SK-N-SH (cell line): ENCODE data around the gene SHROOM3. TPM values are rescaled to one million over a fixed set of nuclear protein-coding genes. Genes with fewer than 3 reads are reported as not detected.
A peak's percentile ranks its signal among the peaks of the same experiment; 100 is the strongest.

Source experiments
- CTCF ChIA-PET: fragments of 300-600, 350-600 bp; formaldehyde crosslinking; extraction: SDS; loops from one replicate; lab custom pipeline; 2021; lab: Yijun Ruan, JAX
- POLR2A ChIA-PET: fragments of 350-600 bp; sonication (Branson Sonifier 250); formaldehyde crosslinking; extraction: SDS; loops from one replicate; lab custom pipeline; 2020; ENCODE audit warnings: antibody characterized with exemption, inconsistent platforms; lab: Yijun Ruan, JAX
- DNase-seq: peaks from one replicate; pipeline ENCODE4 v3.0.0; 2012
- H2AFZ ChIP-seq: fragments of 200-600 bp; sonication (generic); 2 replicates; pipeline ENCODE4 v1.8.1; 2016; ENCODE audit warnings: antibody characterized with exemption, mild to moderate bottlenecking, low read depth
- H3F3A ChIP-seq: fragments of 200-600 bp; sonication (generic); replicated peaks from 2 replicates; pipeline ENCODE3; 2016; ENCODE audit warnings: antibody characterized with exemption, mild to moderate bottlenecking; ENCODE audit not compliant: insufficient read depth
- H3K27ac ChIP-seq, 2 experiments: fragments of 200-500 bp in 1 of 2; fragments of 200-600 bp in 1 of 2; sonication (Bioruptor generic) in 1 of 2; sonication (generic), shearing (Covaris generic) in 1 of 2; 2 replicates each; pipeline versions ENCODE4 v1.5.1 to v1.6.1; 2014 to 2016; ENCODE audit warnings: low read depth in 2 of 2, inconsistent platforms in 1 of 2, low read length in 1 of 2, mild to moderate bottlenecking in 1 of 2, mixed read lengths in 1 of 2
- H3K27me3 ChIP-seq: fragments of 200-600 bp; sonication (generic), shearing (Covaris generic); 2 replicates; pipeline ENCODE4 v1.6.1; 2016; ENCODE audit warnings: mixed run types; ENCODE audit not compliant: insufficient read depth
- H3K36me3 ChIP-seq, 2 experiments: fragments of 200-500 bp in 1 of 2; fragments of 200-600 bp in 1 of 2; sonication (Bioruptor generic) in 1 of 2; sonication (generic) in 1 of 2; replicated peaks in 1 of 2; 2 replicates each; pipeline versions ENCODE3 to v1.5.1; 2014 to 2016; ENCODE audit warnings: low read length in 1 of 2, mild to moderate bottlenecking in 1 of 2; ENCODE audit not compliant: insufficient read depth in 2 of 2, control insufficient read depth in 1 of 2
- H3K4me1 ChIP-seq, 2 experiments: fragments of 200-500 bp in 1 of 2; fragments of 200-600 bp in 1 of 2; sonication (Bioruptor generic) in 1 of 2; sonication (generic), shearing (Covaris generic) in 1 of 2; 2 replicates each; pipeline versions ENCODE4 v1.5.1 to v1.6.1; 2014 to 2016; ENCODE audit warnings: low read depth in 1 of 2, low read length in 1 of 2, mixed run types in 1 of 2; ENCODE audit not compliant: insufficient read depth in 2 of 2, control insufficient read depth in 1 of 2
- H3K4me2 ChIP-seq: fragments of 200-600 bp; sonication (generic), shearing (Covaris generic); 2 replicates; pipeline ENCODE4 v1.6.1; 2017; ENCODE audit warnings: mixed run types
- H3K4me3 ChIP-seq, 2 experiments: fragments of 200-500 bp in 1 of 2; fragments of 200-600 bp in 1 of 2; sonication (Bioruptor generic) in 1 of 2; sonication (generic), shearing (Covaris generic) in 1 of 2; 2 replicates each; pipeline versions ENCODE4 v1.5.1 to v1.8.1; 2014 to 2016; ENCODE audit warnings: low read depth in 2 of 2, inconsistent platforms in 1 of 2, low read length in 1 of 2, mild to moderate bottlenecking in 1 of 2, mixed read lengths in 1 of 2, moderate library complexity in 1 of 2
- H3K79me2 ChIP-seq: fragments of 200-600 bp; sonication (generic); 2 replicates; pipeline ENCODE4 v1.8.1; 2017; ENCODE audit warnings: mild to moderate bottlenecking; ENCODE audit not compliant: insufficient read depth
- H3K9ac ChIP-seq: fragments of 200-600 bp; sonication (generic); 2 replicates; pipeline ENCODE4 v1.6.1; 2017; ENCODE audit warnings: mixed run types
- H3K9me2 ChIP-seq: fragments of 200-600 bp; sonication (generic); 2 replicates; pipeline ENCODE4 v1.6.1; 2017; ENCODE audit warnings: mixed run types
- H3K9me3 ChIP-seq: fragments of 200-600 bp; sonication (generic); 2 replicates; pipeline ENCODE4 v1.6.1; 2017; ENCODE audit warnings: mixed run types, mild to moderate bottlenecking, moderate library complexity
- H4K20me1 ChIP-seq: fragments of 200-600 bp; sonication (generic); 2 replicates; pipeline ENCODE4 v1.6.1; 2017; ENCODE audit warnings: mild to moderate bottlenecking, mixed run types; ENCODE audit not compliant: insufficient read depth
- CHD2 ChIP-seq: fragments of 150-350 bp; IDR thresholded peaks from 2 replicates; pipeline ENCODE4 v1.6.1; 2018; ENCODE audit warnings: low read length; ENCODE audit not compliant: partially characterized antibody
- ELF1 ChIP-seq: IDR thresholded peaks from 2 replicates; pipeline ENCODE4 v1.4.0; 2012
- EP300 ChIP-seq, 2 experiments: IDR thresholded peaks; 2 replicates each; pipeline versions ENCODE4 v1.4.0 to v1.6.1; 2012; ENCODE audit warnings: borderline replicate concordance in 1 of 2, low read depth in 1 of 2, low read length in 1 of 2
- EZH2phosphoT487 ChIP-seq: fragments of 200-600 bp; sonication (generic); IDR thresholded peaks from 2 replicates; pipeline ENCODE4 v1.6.1; 2017; ENCODE audit warnings: low read depth, mixed run types, mild to moderate bottlenecking, antibody characterized with exemption, moderate library complexity, borderline replicate concordance
- FOSL2 ChIP-seq: IDR thresholded peaks from 2 replicates; pipeline ENCODE4 v1.4.0; 2012; ENCODE audit warnings: low read depth, mild to moderate bottlenecking, moderate library complexity, borderline replicate concordance
- IRF3 ChIP-seq: fragments of 150-350 bp; IDR thresholded peaks from 2 replicates; pipeline ENCODE4 v1.6.1; 2016; ENCODE audit warnings: mild to moderate bottlenecking, low read depth, low read length
- JUND ChIP-seq: IDR thresholded peaks from 2 replicates; pipeline ENCODE4 v1.4.0; 2012
- MEF2A ChIP-seq: IDR thresholded peaks from 2 replicates; pipeline ENCODE4 v1.4.0; 2012; ENCODE audit warnings: low read depth, borderline replicate concordance
- NFIC ChIP-seq: IDR thresholded peaks from 2 replicates; pipeline ENCODE4 v1.4.0; 2012; ENCODE audit warnings: borderline replicate concordance
- PBX3 ChIP-seq: IDR thresholded peaks from 2 replicates; pipeline ENCODE4; 2012
- REST ChIP-seq: IDR thresholded peaks from 2 replicates; pipeline ENCODE4 v1.6.1; 2012; ENCODE audit warnings: mild to moderate bottlenecking, low read depth, low read length, moderate library complexity
- SIN3A ChIP-seq: IDR thresholded peaks from 2 replicates; pipeline ENCODE4 v1.6.1; 2012; ENCODE audit warnings: low read depth, mild to moderate bottlenecking, low read length, moderate library complexity, borderline replicate concordance
- TCF12 ChIP-seq: IDR thresholded peaks from 2 replicates; pipeline ENCODE4 v1.4.0; 2012
- TEAD4 ChIP-seq: IDR thresholded peaks from 2 replicates; pipeline ENCODE4 v1.4.0; 2012; ENCODE audit warnings: mild to moderate bottlenecking, borderline replicate concordance; ENCODE audit not compliant: insufficient read depth
- WGBS: methylation state at CpG from one replicate; pipeline ENCODE4 v1.1.6; 2017; ENCODE audit warnings: low lambda C conversion rate; 5-methylcytosine and 5-hydroxymethylcytosine counted together
- polyA plus RNA-seq, 3 experiments: library from polyadenylated mRNA; depleted of rRNA; stranded (reverse); fragments of >200 nt; gene quantifications; 2 replicates each; pipeline ENCODE4 v1.2.3, GENCODE V29; 2012

SHROOM3 gene
- polyA plus RNA-seq, 1 of the 3 experiments (the other 2 are of a cell fraction), result 4.3 TPM

DNA sequence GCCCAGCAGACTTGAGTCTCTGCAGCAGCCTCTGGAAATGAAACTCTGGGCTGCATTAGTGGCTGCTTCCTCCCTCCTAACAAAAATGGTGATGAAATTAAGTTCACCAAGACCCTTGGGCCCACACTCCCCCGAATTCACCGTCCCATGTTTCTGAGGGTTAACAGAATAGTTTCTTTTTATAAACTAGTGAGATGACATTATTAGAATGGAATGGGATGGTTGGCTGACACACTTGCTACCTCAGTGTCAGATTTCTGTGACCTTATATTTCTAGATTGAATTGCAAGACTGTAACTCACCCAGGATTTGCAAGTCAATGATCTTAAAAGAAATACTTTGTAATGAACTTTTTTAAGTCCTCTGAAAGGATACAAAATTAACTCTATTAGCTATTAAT, 127.1 kb downstream of the SHROOM3 start:
- H3K4me2 ChIP-seq, result peak overlapping the region; percentile 56
- no peaks in the 10 kb centered on the region for H3K79me2 ChIP-seq
- H3K27ac ChIP-seq, result peak overlapping the region; percentile 76 to 82; a peak in 3 of 4 replicates
- 8% methylated on average over 2 of the region's 2 CpGs for WGBS
- no peaks in the 10 kb centered on the region for H3K27me3 ChIP-seq
- H3K36me3 ChIP-seq, result no peaks in the 10 kb centered on the region
- ChIA-PET CTCF (no interaction called here), POLR2A (no interaction called here)
- peak overlapping the region; percentile 75 for H2AFZ ChIP-seq
- TF ChIP-seq CHD2 (no peak), EP300 (IDR thresholded peaks at IDR 0.05; ENCODE audit: borderline replicate concordance in 1 of 2, low read depth in 1 of 2, low read length in 1 of 2) (peak in 1 of 2 experiments; percentile 66; a peak in 1 of 4 replicates), IRF3 (no peak), ELF1 (no peak), NFIC (peak; percentile 49; the same call in 1 of the 2 replicates), REST (no peak), EZH2phosphoT487 (no peak), PBX3 (0 out of 2 replicates have a peak, but pooled peaks have one; percentile 36), SIN3A (no peak), FOSL2 (peak; percentile 40; the same call in 1 of the 2 replicates), TCF12 (peak; percentile 60), TEAD4 (no peak), JUND (peak; percentile 50), MEF2A (peak; percentile 81)
- no peaks in the 10 kb centered on the region for H3K9me3 ChIP-seq
- H3K9ac ChIP-seq, result peak overlapping the region; percentile 42; the same call in 1 of the 2 replicates
- no peak for DNase-seq
- H3K9me2 ChIP-seq, result no peaks in the 10 kb centered on the region
- H3F3A ChIP-seq, result peaks cover 22% of the 10 kb centered on the region
- no peak overlapping the region for H3K4me3 ChIP-seq
- peaks cover 0 to 27% of the 10 kb centered on the region in 2 experiments; a peak in 3 of 4 replicates for H3K4me1 ChIP-seq
- H4K20me1 ChIP-seq, result no peaks in the 10 kb centered on the region
